ENCODE data around the gene MSI2.

MSI2 gene

GRCh38 chr17:57557416-57557815 is 301.1 kb downstream of the MSI2 start:
- DNase-seq (ENCODE audit: low spot score) = no peak

- DNase-seq (ENCODE audit: low spot score) = peak; percentile 75
These were observed 301.7 kb downstream of the MSI2 start for GRCh38 chr17:57557834-57558681.

- no peak for DNase-seq (ENCODE audit: low spot score)
These were observed 302.9 kb downstream of the MSI2 start for GRCh38 chr17:57559226-57559625.

GRCh38 chr17:57559634-57560318 is 303.5 kb downstream of the MSI2 start:
- DNase-seq (ENCODE audit: low spot score) = no peak

GRCh38 chr17:57560319-57560705 is 304.0 kb downstream of the MSI2 start:
- DNase-seq (ENCODE audit: low spot score) = no peak

- DNase-seq (ENCODE audit: low spot score) = no peak
These were observed 304.9 kb downstream of the MSI2 start for GRCh38 chr17:57561072-57561861.

- DNase-seq (ENCODE audit: low spot score) = no peak
These were observed 305.9 kb downstream of the MSI2 start for GRCh38 chr17:57562184-57562698.

- DNase-seq (ENCODE audit: low spot score) = no peak
These were observed 307.6 kb downstream of the MSI2 start for GRCh38 chr17:57563958-57564357.

GRCh38 chr17:57565176-57565575 is 308.9 kb downstream of the MSI2 start:
- no peak for DNase-seq (ENCODE audit: low spot score)

- DNase-seq (ENCODE audit: low spot score) = no peak
These were observed 310.4 kb downstream of the MSI2 start for GRCh38 chr17:57566721-57567120.

GRCh38 chr17:57567251-57567650 is 310.9 kb downstream of the MSI2 start:
- no peak for DNase-seq (ENCODE audit: low spot score)

- no peak for DNase-seq (ENCODE audit: low spot score)
These were observed 312.0 kb downstream of the MSI2 start for GRCh38 chr17:57568340-57568739.

GRCh38 chr17:57569021-57569420 is 312.7 kb downstream of the MSI2 start:
- DNase-seq (ENCODE audit: low spot score) = no peak

- no peak for DNase-seq (ENCODE audit: low spot score)
These were observed 313.5 kb downstream of the MSI2 start for GRCh38 chr17:57569853-57570252.

- DNase-seq (ENCODE audit: low spot score) = no peak
These were observed 314.5 kb downstream of the MSI2 start for GRCh38 chr17:57570724-57571344.

- no peak for DNase-seq (ENCODE audit: low spot score)
These were observed 315.7 kb downstream of the MSI2 start for GRCh38 chr17:57572062-57572461.

GRCh38 chr17:57572600-57572999 is 316.3 kb downstream of the MSI2 start:
- DNase-seq (ENCODE audit: low spot score) = no peak

- DNase-seq (ENCODE audit: low spot score) = peak; percentile 66
These were observed 317.8 kb downstream of the MSI2 start for GRCh38 chr17:57574040-57574513.

- DNase-seq (ENCODE audit: low spot score) = no peak
These were observed 320.4 kb downstream of the MSI2 start for GRCh38 chr17:57576744-57577143.

GRCh38 chr17:57577751-57578607 is 321.7 kb downstream of the MSI2 start:
- peak; percentile 87 for DNase-seq (ENCODE audit: low spot score)
